Measurements from ENCODE around the gene CBFA2T2.

The CBFA2T2 gene

GRCh38 chr20:33650753-33651561, 161.1 kb downstream of the CBFA2T2 start:
- DNase-seq (ENCODE audit: low read depth in 2 of 2): no peak

GRCh38 chr20:33651562-33652048, 161.7 kb downstream of the CBFA2T2 start:
- DNase-seq (ENCODE audit: low read depth in 2 of 2): no peak

- no peak for DNase-seq (ENCODE audit: low read depth in 2 of 2)
Measured at GRCh38 chr20:33653218-33653899, 163.5 kb downstream of the CBFA2T2 start.

- DNase-seq (ENCODE audit: low read depth in 2 of 2): no peak
Measured at GRCh38 chr20:33653900-33654596, 164.2 kb downstream of the CBFA2T2 start.

- DNase-seq (ENCODE audit: low read depth in 2 of 2): no peak
Measured at GRCh38 chr20:33654680-33655161, 164.8 kb downstream of the CBFA2T2 start.

- DNase-seq (ENCODE audit: low read depth in 2 of 2): no peak
Measured at GRCh38 chr20:33655164-33655563, 165.3 kb downstream of the CBFA2T2 start.

GRCh38 chr20:33656010-33656782, 166.3 kb downstream of the CBFA2T2 start:
- no peak for DNase-seq (ENCODE audit: low read depth in 2 of 2)

GRCh38 chr20:33656783-33657703, 167.1 kb downstream of the CBFA2T2 start:
- no peak for DNase-seq (ENCODE audit: low read depth in 2 of 2)

GRCh38 chr20:33657704-33658095, 167.8 kb downstream of the CBFA2T2 start:
- no peak for DNase-seq (ENCODE audit: low read depth in 2 of 2)

DNA sequence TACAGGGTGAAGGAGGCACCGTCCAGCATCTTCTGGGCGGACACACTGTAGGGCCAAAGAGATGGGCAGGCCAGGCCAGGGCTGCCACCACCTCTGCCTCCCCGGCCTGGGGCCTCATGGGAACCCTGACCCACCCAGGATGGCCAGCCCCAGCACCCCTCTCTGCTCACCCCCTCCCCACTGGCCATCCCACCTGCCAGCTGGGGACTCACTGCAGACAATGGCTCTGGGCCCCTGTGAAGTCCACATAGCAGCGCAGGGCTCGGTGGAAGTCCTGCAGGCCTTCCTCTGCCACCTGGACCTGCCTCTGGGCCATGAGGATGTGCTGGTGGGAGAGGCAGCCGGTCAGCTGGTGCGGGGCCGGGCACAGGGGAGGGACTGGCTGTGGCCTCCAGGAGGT, 168.6 kb downstream of the CBFA2T2 start:
- no peak for DNase-seq (ENCODE audit: low read depth in 2 of 2)

- DNase-seq (ENCODE audit: low read depth in 2 of 2): no peak
Measured at GRCh38 chr20:33658929-33659328, 169.0 kb downstream of the CBFA2T2 start.

DNA sequence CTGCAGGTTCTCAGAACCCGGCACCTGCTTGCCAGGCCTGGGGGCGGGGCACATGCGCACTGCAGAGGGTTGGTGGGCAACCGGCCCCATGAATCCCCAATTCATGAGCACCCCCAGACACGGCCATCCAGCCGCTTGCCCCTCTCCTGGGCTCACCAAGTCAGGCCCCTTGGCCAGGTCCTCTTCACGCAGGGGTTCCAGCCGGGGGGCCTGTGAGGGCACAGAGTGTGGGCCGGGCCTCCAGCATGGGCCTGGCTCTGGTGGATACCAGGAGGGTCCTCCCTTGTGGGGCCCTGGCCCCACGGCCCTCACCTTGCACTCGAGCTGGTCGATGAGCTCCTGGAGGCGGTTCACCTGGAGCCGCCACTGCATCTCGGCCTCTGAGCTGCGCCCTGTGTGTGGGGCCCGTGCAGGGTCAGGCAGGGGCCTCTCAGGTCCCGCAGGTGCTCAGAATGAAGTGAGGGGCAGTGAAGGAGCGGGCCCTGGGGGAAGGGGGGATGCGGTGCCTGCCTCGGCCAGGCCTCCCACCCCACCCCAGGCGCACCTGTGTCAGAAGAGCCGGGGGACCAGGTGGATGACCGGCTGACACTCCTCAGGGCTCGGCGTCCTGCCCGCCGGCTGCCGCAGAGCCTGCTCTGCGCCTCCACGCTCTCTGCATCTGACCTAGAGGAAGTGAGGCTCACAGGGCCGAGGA, 169.6 kb downstream of the CBFA2T2 start:
- no peak for DNase-seq (ENCODE audit: low read depth in 2 of 2)

- DNase-seq (ENCODE audit: low read depth in 2 of 2): no peak
Measured at GRCh38 chr20:33660035-33660684, 170.3 kb downstream of the CBFA2T2 start.

DNA sequence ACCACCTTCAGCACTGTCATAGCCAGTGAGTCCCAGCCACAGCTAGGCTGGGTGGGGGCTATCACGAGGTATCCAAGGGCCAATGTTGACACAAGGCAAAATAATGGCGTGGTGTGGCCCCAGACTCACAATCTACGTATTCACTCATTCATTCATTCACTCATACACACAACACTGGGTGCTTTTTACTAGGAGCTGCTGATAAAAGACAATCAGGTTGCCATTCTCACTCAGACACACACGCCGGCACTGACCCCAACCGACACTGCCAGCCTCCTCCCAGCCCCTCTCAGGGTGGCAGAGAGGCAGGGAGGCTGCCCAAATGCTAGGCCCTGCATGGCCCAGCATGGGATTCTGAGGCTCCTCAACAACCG, 170.8 kb downstream of the CBFA2T2 start:
- DNase-seq (ENCODE audit: low read depth in 2 of 2): no peak

- DNase-seq (ENCODE audit: low read depth in 2 of 2): no peak
Measured at GRCh38 chr20:33662172-33662571, 172.3 kb downstream of the CBFA2T2 start, which contains the start of gene C20orf144. TSS of gene C20orf144 (plus strand) at chr20:33662327. CDS start at chr20:33662346, 19 bp downstream.

DNA sequence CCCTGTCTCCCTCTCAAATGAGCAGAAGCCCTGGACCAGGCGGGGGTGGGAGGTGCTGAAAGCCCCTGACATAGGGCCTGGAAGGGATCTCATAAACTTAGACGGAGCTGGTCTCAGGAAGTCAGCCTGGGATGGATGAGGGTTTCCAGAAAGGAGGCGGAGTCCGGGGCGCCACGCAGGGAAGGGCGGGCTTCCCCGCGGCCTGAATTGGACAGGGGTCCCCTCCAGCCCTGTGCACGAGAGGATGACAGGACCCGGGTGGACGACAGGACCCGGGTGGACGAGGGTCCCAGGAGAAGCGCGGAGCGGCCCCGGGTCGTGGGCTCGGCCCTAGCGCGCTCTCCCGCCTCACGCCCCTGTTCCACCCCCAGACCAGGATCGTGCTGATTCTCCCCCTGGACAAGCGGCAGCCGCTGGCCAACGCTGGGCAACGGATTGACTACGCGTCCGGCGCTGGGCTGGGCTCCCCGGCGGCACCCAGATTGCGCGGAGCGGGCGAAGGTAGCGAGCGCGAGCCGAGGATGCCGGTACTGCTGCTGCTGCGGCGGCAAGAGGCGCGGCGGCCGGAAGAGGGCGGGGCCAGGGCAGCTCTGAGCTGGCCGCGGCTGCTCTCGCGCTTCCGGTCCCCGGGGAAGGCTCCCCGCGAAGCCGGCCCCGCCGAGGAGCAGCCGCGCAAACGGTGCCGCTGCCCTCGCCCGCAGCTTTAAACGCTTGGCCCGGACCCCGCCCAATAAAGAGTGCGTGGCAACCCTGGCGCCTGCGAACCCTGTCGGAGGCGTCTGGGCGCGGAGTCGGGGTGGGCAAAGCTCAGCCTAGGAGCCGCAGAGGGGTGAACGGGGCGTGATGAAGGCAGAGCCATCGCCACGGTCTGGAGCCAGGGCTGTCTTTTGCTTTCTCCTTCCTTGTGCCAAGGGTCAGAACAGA, 173.5 kb downstream of the CBFA2T2 start:
- no peak for DNase-seq (ENCODE audit: low read depth in 2 of 2)

DNA sequence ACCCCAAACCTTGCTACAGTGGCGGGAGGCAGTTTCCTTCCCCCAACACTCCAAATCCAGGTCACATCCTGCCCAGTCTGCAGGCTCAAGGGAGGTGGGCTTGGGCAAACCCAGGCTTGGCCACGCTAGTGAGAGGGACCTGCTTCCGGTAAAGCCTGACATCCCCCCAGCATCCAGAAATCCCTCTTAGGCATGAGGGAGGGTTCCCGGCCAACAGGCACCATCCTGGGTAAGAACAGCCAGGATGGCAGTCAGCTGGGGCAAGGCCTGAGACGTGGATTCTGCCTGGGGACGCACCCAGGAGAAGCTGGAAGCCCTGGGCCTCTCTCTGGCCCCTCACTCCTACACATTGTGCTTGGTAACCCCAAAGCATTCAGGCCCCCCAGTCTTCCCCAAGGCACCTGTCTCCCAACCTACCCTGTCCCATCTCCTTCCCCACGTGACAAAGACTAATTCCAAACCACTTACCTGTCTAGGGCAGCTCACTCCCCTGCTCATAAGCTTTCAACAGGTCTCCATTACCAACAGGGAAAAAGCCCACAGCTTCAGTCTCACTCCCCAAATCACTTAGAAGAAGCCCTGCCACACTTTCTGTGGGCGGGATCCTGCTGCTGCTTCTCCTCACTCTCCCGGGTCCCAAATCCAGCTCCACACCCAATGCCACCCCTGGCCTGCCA, 174.3 kb downstream of the CBFA2T2 start:
- no peak for DNase-seq (ENCODE audit: low read depth in 2 of 2)

DNA sequence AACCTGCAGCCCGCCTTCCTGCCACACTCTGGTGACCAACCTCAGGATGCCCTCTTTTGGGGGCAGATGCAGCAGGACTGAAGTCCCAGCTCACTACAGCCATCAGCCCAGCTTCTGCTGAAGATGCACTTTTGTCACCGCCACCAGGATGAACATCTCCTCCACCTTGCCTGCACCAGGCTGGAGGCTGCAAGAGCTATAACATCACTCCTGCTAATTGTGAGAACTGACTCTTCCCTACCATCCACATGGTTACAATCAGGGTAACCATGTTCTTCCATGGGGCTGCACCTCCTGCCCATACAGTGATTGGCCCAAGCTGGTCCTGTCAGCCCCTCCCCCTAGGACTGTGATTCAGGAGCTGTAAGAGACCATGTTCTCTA, 174.9 kb downstream of the CBFA2T2 start:
- DNase-seq (ENCODE audit: low read depth in 2 of 2): no peak

Measured in fibroblast of skin of left biceps (primary cell).